Smooth muscle cell (in vitro differentiated cells): ENCODE measurements around the gene PPP3CA. TPM values are rescaled to one million over a fixed set of nuclear protein-coding genes. Genes with fewer than 3 reads are reported as not detected.

Experiments
- DNase-seq: peaks from one replicate; lab custom pipeline; 2025; ENCODE audit not compliant: unreplicated experiment; lab: John Stamatoyannopoulos, UW
- H2AFZ ChIP-seq: fragments of 200-600 bp; sonication (generic); 2 replicates; pipeline ENCODE4 v1.6.0; 2016; ENCODE audit warnings: antibody characterized with exemption, low read depth, mild to moderate bottlenecking
- H3F3A ChIP-seq: fragments of 200-600 bp; sonication (generic); 2 replicates; pipeline ENCODE4 v1.6.0; 2017; ENCODE audit warnings: antibody characterized with exemption, low read depth
- H3K27ac ChIP-seq: fragments of 200-600 bp; sonication (generic); 2 replicates; pipeline ENCODE4 v1.5.1; 2016; ENCODE audit warnings: low read depth, mild to moderate bottlenecking
- H3K27me3 ChIP-seq: fragments of 200-600 bp; sonication (generic); 2 replicates; pipeline ENCODE4 v1.6.1; 2016; ENCODE audit warnings: low read depth, mild to moderate bottlenecking
- H3K36me3 ChIP-seq: fragments of 200-600 bp; sonication (generic); 2 replicates; pipeline ENCODE4 v1.5.1; 2016; ENCODE audit warnings: low read depth
- H3K4me1 ChIP-seq: fragments of 200-600 bp; sonication (generic); 2 replicates; pipeline ENCODE4 v1.5.1; 2016; ENCODE audit warnings: low read depth
- H3K4me2 ChIP-seq: fragments of 200-600 bp; sonication (generic); 2 replicates; pipeline ENCODE4 v1.6.0; 2016; ENCODE audit warnings: mild to moderate bottlenecking
- H3K4me3 ChIP-seq: fragments of 200-600 bp; sonication (generic); 2 replicates; pipeline ENCODE4 v1.5.1; 2016; ENCODE audit warnings: mild to moderate bottlenecking
- H3K79me2 ChIP-seq: fragments of 200-600 bp; sonication (generic); 2 replicates; pipeline ENCODE4 v1.6.0; 2016; ENCODE audit warnings: low read depth, mild to moderate bottlenecking
- H3K9ac ChIP-seq: fragments of 200-600 bp; sonication (generic); 2 replicates; pipeline ENCODE4 v1.6.0; 2016; ENCODE audit warnings: low read depth
- H3K9me3 ChIP-seq: fragments of 200-600 bp; sonication (generic); replicated peaks from 2 replicates; pipeline ENCODE4 v1.5.1; 2016; ENCODE audit warnings: low read depth
- H4K20me1 ChIP-seq: fragments of 200-600 bp; sonication (generic); 2 replicates; pipeline ENCODE4 v1.6.0; 2016; ENCODE audit warnings: low read depth
- CTCF ChIP-seq: fragments of 200-600 bp; sonication (generic); IDR thresholded peaks from 2 replicates; pipeline ENCODE4 v1.5.1; 2017; ENCODE audit warnings: borderline replicate concordance, mild to moderate bottlenecking, antibody characterized with exemption; ENCODE audit not compliant: insufficient read depth, poor library complexity, severe bottlenecking
- WGBS: methylation state at CpG from one replicate; pipeline ENCODE4 v1.1.7; 2016; ENCODE audit warnings: low lambda C conversion rate; 5-methylcytosine and 5-hydroxymethylcytosine counted together
- polyA plus RNA-seq: library from polyadenylated mRNA; unstranded; fragments of >200 nt; fragmentation: Nextera tagmentation; extraction: Ambion mirVana; gene quantifications from 2 replicates; pipeline ENCODE4 v1.2.1, GENCODE V29; 2016
- total RNA-seq: library from RNA; depleted of rRNA; stranded (reverse); fragments of >200 nt; gene quantifications from 2 replicates; pipeline ENCODE4 v1.2.3, GENCODE V29; 2014

The PPP3CA gene
- total and polyA plus RNA-seq, 2 experiments from 2014 or later = 16.2 to 96.1 TPM

GRCh38 chr4:101155945-101156344 lies 191.4 kb downstream of the PPP3CA start:
- no peak for DNase-seq
- Histone ChIP-seq H3F3A (no peaks in the 10 kb centered on the region), H3K4me3 (no peak overlapping the region), H3K27ac (peak overlapping the region; percentile 65), H3K9me3 (no peaks in the 10 kb centered on the region), H3K4me2 (peak overlapping the region; percentile 44), H4K20me1 (peaks cover 20% of the 10 kb centered on the region), H2AFZ (no peak overlapping the region), H3K27me3 (no peaks in the 10 kb centered on the region), H3K9ac (no peak overlapping the region), H3K4me1 (peaks cover 47% of the 10 kb centered on the region), H3K79me2 (peaks cover 41% of the 10 kb centered on the region), H3K36me3 (no peaks in the 10 kb centered on the region)
- WGBS = 73% methylated on average over 1 of the region's 1 CpG
- no peak for TF ChIP-seq CTCF

- Histone ChIP-seq H3K36me3 (no peaks in the 10 kb centered on the region), H3K4me3 (no peak overlapping the region), H4K20me1 (peaks cover 25% of the 10 kb centered on the region), H3K79me2 (peaks cover 46% of the 10 kb centered on the region), H3F3A (no peaks in the 10 kb centered on the region), H3K27ac (peak overlapping the region; percentile 65), H3K4me2 (peak overlapping the region; percentile 44), H3K9ac (no peak overlapping the region), H2AFZ (no peak overlapping the region), H3K4me1 (peaks cover 47% of the 10 kb centered on the region), H3K9me3 (no peaks in the 10 kb centered on the region), H3K27me3 (no peaks in the 10 kb centered on the region)
- no peak for TF ChIP-seq CTCF
- DNase-seq = no peak
Measured at GRCh38 chr4:101155368-101155767, 192.0 kb downstream of the PPP3CA start.

- H3K36me3 ChIP-seq = no peaks in the 10 kb centered on the region
- no peaks in the 10 kb centered on the region for H3F3A ChIP-seq
- H3K9ac ChIP-seq = no peak overlapping the region
- no peak overlapping the region for H3K4me3 ChIP-seq
- no peak overlapping the region for H3K4me2 ChIP-seq
- peaks cover 52% of the 10 kb centered on the region for H3K4me1 ChIP-seq
- H4K20me1 ChIP-seq = peaks cover 39% of the 10 kb centered on the region
- no peak overlapping the region for H3K27ac ChIP-seq
- no peak for DNase-seq
- no peak for TF ChIP-seq CTCF
- H3K79me2 ChIP-seq = peaks cover 50% of the 10 kb centered on the region
- H2AFZ ChIP-seq = no peak overlapping the region
- H3K9me3 ChIP-seq = no peaks in the 10 kb centered on the region
- H3K27me3 ChIP-seq = no peaks in the 10 kb centered on the region
Measured at GRCh38 chr4:101153653-101154052, 193.7 kb downstream of the PPP3CA start.

GRCh38 chr4:101152521-101152920 lies 194.8 kb downstream of the PPP3CA start:
- H3K9me3 ChIP-seq = no peaks in the 10 kb centered on the region
- no peak for DNase-seq
- H2AFZ ChIP-seq = no peak overlapping the region
- no peak for TF ChIP-seq CTCF
- peaks cover 56% of the 10 kb centered on the region for H3K79me2 ChIP-seq
- peaks cover 49% of the 10 kb centered on the region for H4K20me1 ChIP-seq
- 85% methylated on average over 3 of the region's 3 CpGs for WGBS
- no peaks in the 10 kb centered on the region for H3K27me3 ChIP-seq
- no peaks in the 10 kb centered on the region for H3F3A ChIP-seq
- H3K36me3 ChIP-seq = no peaks in the 10 kb centered on the region
- H3K4me2 ChIP-seq = no peak overlapping the region
- no peak overlapping the region for H3K27ac ChIP-seq
- no peak overlapping the region for H3K4me3 ChIP-seq
- H3K4me1 ChIP-seq = peaks cover 47% of the 10 kb centered on the region
- no peak overlapping the region for H3K9ac ChIP-seq
